HG02885 (cell line): Measurements from ENCODE around the gene HAUS7.
A peak's percentile ranks its signal among the peaks of the same experiment; 100 is the strongest.

Source experiments
- ATAC-seq: cut with Tn5 transposase; IDR thresholded peaks from one replicate; pipeline ENCODE4 v1.9.1; 2021; ENCODE audit warnings: mild to moderate bottlenecking; ENCODE audit not compliant: unreplicated experiment, poor library complexity

HAUS7 gene

DNA sequence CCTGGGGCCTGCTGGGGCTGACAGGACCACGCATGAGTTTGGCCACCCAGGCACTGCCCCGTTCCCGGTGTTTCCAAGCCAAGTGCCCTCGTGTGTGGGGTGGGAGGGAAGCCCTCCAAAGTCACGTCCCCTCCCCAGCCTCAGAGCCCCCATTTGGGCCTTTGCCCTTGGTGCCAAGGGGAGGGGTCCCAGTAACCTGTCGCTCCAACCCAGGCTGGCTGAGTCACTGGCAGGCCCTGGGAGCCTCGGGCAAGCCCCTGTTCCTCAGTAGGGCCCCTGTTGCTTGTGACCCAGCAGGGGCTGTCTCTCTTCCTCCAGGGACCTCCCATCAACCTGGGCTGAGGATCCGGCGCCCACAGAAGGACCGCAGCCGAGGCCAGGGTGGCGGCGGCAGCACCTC lies 10.7 kb upstream of the HAUS7 start:
- no peak for ATAC-seq

GRCh38 chrX:153478746-153479145 lies 8.4 kb upstream of the HAUS7 start:
- ATAC-seq, result no peak

DNA sequence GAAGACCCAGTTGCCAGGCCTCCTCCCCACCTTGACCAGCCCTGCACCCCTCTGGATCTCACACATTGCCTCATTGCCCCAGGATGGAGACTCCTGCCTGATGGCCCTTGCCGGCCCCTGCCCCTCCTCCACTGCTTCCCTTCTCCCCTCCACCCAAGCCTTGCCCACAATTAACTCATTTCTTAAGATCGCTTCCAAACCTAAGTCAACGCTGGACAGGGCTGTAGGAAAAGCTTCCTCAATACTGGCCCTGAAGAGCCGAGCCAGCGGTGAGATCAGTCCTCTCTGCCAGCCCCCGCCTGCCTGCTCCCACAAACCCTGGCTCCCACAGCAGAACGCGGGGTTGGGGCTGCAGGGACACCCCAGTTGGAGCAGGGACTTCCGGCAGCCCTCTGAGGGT lies 7.5 kb upstream of the HAUS7 start:
- no peak for ATAC-seq

DNA sequence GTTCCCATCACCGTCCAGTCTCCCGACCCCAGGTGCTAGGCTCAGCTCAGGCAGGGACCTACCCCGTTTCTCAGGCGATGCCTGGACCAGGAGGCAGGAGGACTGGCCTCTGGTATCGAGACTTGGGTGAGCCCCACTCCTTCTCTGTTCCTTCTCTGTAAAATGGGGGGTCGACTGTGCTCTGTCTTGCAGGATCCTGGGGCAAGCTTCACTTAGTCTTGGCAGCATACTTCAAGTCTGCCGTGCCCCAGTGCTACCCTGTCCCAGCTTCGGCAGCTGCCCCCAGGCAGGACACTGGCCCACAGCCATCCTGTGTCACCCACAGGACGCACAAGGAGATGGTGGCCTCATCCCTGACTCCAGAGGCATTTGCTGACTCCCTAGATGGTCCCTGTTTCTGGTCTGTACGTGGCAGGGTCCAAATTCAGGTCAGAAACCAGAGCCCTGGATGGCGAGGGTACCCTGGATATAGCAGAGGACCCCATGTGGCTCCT lies 7.0 kb upstream of the HAUS7 start:
- no peak for ATAC-seq

DNA sequence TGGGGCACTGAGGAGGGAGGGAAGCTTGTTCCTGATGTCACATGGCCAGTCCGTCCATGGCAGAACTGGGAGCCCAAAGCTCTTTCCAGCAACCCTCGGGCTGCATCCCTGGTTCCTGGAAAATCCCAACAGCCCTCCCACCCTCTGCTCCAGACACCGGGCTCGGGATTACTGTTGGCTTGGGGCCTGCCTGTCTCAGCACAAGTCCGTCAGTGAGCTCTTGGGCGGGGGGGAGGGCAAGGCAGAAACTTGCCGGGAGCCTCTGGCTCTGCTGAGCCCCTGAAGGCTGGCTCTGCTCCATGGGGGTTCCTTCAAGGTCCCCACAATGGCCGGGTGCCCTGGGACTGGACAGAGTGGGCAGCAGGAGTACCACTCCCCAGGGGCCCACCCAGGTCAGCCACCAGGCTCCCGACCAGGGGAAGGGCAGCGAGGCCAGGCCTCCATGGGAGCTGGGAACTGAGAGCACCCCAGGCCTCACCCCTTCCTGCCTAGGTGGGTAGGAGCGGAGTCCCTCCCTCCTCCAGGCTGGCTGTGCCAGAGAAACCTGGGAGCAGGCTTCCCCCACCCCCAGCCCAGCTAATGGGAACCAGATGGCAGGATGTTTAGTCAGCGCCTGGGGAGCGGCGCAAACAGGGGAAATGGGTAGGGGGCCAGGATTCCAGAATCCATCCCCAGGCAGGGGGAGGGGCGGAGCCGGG lies 6.4 kb upstream of the HAUS7 start:
- ATAC-seq, result no peak

GRCh38 chrX:153475751-153476281 lies 5.4 kb upstream of the HAUS7 start:
- no peak for ATAC-seq

- ATAC-seq, result no peak
Observed at GRCh38 chrX:153475271-153475670, 4.9 kb upstream of the HAUS7 start.

DNA sequence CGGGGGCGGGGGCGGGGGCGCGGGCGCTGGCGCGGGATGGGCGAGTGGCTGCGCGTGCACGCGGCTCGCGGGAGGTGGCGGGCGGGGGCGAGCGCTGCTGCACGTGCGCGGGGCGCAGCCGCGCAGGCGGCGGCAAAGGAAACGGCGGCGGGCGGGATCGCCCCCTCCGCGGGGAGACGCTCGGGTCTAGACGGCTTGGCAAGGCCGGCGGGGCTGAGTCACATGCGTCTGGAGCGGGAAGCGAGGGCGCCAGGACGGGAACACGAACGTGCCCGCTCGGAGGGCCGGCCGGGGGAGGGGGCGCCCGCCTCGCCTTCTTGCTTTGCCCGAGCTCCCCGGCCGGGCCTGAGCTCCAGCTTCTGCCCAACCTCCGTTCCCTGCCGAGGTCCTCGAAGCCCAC lies 4.3 kb upstream of the HAUS7 start:
- ATAC-seq, result no peak

DNA sequence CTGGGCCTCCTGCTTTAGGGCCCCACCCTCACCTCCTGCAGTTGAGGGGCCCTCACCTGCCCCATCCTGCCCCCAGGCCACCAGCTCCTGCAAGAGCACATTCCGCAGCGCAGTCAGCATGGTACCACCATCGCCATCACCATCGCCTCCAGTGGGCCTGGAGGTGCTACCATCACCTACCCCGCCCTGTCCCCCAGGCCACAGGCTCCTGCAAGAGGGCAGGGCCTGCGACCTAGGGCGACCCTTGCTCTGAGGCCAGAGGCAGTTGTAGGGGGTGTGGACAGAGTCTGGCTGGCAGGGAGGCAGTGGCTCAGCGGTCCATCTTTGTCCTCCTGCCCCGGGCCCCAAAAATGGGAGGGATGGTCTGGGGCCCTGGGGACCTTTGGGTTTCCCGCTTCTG lies 3.9 kb upstream of the HAUS7 start:
- no peak for ATAC-seq

- ATAC-seq, result no peak
Observed at GRCh38 chrX:153473126-153473525, 2.8 kb upstream of the HAUS7 start.

GRCh38 chrX:153471663-153472280 lies 1.4 kb upstream of the HAUS7 start:
- ATAC-seq, result no peak

- peak; percentile 42 for ATAC-seq
Observed at GRCh38 chrX:153469811-153470410, 465 bp downstream of the HAUS7 start.

GRCh38 chrX:153468008-153468580 lies 2.3 kb downstream of the HAUS7 start:
- ATAC-seq, result no peak

GRCh38 chrX:153465691-153466380 lies 4.5 kb downstream of the HAUS7 start:
- no peak for ATAC-seq

GRCh38 chrX:153464116-153464515 lies 6.3 kb downstream of the HAUS7 start:
- ATAC-seq, result no peak

- ATAC-seq, result no peak
Observed at GRCh38 chrX:153463556-153463955, 6.8 kb downstream of the HAUS7 start.

- ATAC-seq, result no peak
Observed at GRCh38 chrX:153463031-153463430, 7.3 kb downstream of the HAUS7 start.

GRCh38 chrX:153462291-153462690 lies 8.1 kb downstream of the HAUS7 start:
- ATAC-seq, result no peak

- ATAC-seq, result no peak
Observed at GRCh38 chrX:153460826-153461225, 9.6 kb downstream of the HAUS7 start.

DNA sequence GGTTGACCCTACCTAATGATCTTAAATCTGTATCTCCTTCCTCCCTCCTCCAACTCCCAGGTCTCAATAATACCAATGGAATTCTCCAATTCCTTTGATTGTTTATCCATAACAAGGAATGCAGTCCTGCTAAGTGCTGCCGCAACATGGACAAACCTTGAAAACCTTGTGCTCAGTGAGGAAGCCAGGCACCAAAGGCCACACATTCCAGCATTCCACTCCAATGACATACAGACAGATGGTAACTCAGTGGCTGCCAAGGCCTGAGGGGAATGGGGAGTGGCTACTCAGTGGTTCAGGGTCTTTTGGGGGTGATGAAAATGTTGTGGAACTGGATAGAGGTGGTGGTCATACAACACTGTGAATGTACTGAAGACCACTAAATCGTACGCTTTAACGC lies 10.4 kb downstream of the HAUS7 start:
- no peak for ATAC-seq

DNA sequence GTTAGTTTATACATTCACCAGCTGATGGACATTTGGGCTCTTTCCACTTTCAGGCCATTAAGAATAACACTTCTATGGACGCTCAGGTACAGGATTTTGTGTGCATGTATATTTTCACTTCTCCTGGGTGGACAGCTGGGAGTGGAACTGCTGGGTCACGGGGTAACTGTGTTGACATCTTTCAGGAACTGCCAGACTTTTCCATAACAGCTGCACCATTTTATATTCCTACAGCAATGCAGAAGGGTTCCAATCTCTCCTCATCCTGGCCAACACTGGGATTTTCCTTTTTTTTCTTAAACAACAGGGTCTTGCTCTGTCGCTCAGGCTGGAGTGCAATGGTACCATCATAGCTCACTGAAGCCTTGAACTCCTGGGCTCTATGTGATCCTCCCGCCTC lies 11.9 kb downstream of the HAUS7 start:
- no peak for ATAC-seq
